Neuronal stem cell (in vitro differentiated cells): Measurements from ENCODE around the gene PLK2.

ENCODE experiments used
- DNase-seq: peaks from one replicate; pipeline ENCODE4 v3.0.0-alpha.2; 2013; ENCODE audit warnings: low spot score
- H2AFZ ChIP-seq: one replicate; pipeline ENCODE4 v1.6.1; 2013; ENCODE audit warnings: mild to moderate bottlenecking, low read length, inconsistent platforms
- H2AK5ac ChIP-seq: 2 replicates; pipeline ENCODE4 v1.6.1; 2013; ENCODE audit warnings: low read depth, mild to moderate bottlenecking, inconsistent platforms, low read length, moderate library complexity, mixed read lengths
- H2BK120ac ChIP-seq: 2 replicates; pipeline ENCODE4 v1.6.1; 2013; ENCODE audit warnings: low read depth, mild to moderate bottlenecking, inconsistent platforms, low read length, moderate library complexity, mixed read lengths
- H2BK12ac ChIP-seq: one replicate; pipeline ENCODE4 v1.6.1; 2013; ENCODE audit warnings: low read length, inconsistent platforms
- H2BK15ac ChIP-seq: 2 replicates; pipeline ENCODE4 v1.6.1; 2013; ENCODE audit warnings: mild to moderate bottlenecking, low read length, inconsistent platforms, mixed read lengths
- H2BK5ac ChIP-seq: one replicate; pipeline ENCODE4 v1.6.1; 2013; ENCODE audit warnings: inconsistent platforms, mild to moderate bottlenecking, low read length, moderate library complexity
- H3K14ac ChIP-seq: one replicate; pipeline ENCODE4 v1.6.1; 2013; ENCODE audit warnings: low read length, inconsistent platforms
- H3K18ac ChIP-seq: 2 replicates; pipeline ENCODE4 v1.6.1; 2013; ENCODE audit warnings: low read length, inconsistent platforms
- H3K23ac ChIP-seq: 2 replicates; pipeline ENCODE4 v1.6.1; 2013; ENCODE audit warnings: low read depth, mild to moderate bottlenecking, mixed read lengths, low read length, inconsistent platforms; ENCODE audit not compliant: poor library complexity
- H3K27ac ChIP-seq: replicated peaks from 3 replicates; pipeline ENCODE4 v1.5.1; 2013; ENCODE audit warnings: low read length, inconsistent platforms
- H3K27me3 ChIP-seq, 3 experiments: 2 replicates each; pipeline ENCODE4 v1.6.1; 2013; ENCODE audit warnings: low read length in 3 of 3, mild to moderate bottlenecking in 2 of 3, inconsistent platforms in 1 of 3, low read depth in 1 of 3, mixed read lengths in 1 of 3, moderate library complexity in 1 of 3; ENCODE audit not compliant: control insufficient read depth in 3 of 3, insufficient read depth in 3 of 3
- H3K36me3 ChIP-seq, 2 donors: replicated peaks in 1 of 2; 2 replicates each; pipeline ENCODE4 v1.6.1; 2013; ENCODE audit warnings: low read length in 2 of 2; ENCODE audit not compliant: control insufficient read depth in 2 of 2, insufficient read depth in 2 of 2
- H3K4ac ChIP-seq: 2 replicates; pipeline ENCODE4 v1.6.1; 2013; ENCODE audit warnings: inconsistent platforms, mild to moderate bottlenecking, low read length, moderate library complexity
- H3K4me1 ChIP-seq, 2 donors: 1 replicate in 1 of 2; 2 replicates in 1 of 2; pipeline ENCODE4 v1.6.1; 2013; ENCODE audit warnings: low read length in 2 of 2, low read depth in 1 of 2; ENCODE audit not compliant: control insufficient read depth in 2 of 2, insufficient read depth in 1 of 2
- H3K4me2 ChIP-seq: one replicate; pipeline ENCODE4 v1.6.1; 2013; ENCODE audit warnings: mild to moderate bottlenecking, low read length, inconsistent platforms; ENCODE audit not compliant: insufficient read depth, poor library complexity, severe bottlenecking
- H3K4me3 ChIP-seq, 2 donors: 2 replicates each; pipeline ENCODE4 v1.5.1; 2013; ENCODE audit warnings: low read length in 2 of 2, mild to moderate bottlenecking in 2 of 2, inconsistent platforms in 1 of 2, moderate library complexity in 1 of 2
- H3K79me1 ChIP-seq: one replicate; pipeline ENCODE4 v1.6.1; 2013; ENCODE audit warnings: low read depth, mild to moderate bottlenecking, inconsistent platforms, low read length, moderate library complexity
- H3K9ac ChIP-seq: one replicate; pipeline ENCODE4 v1.6.1; 2013; ENCODE audit warnings: mild to moderate bottlenecking, low read depth, low read length, inconsistent platforms; ENCODE audit not compliant: poor library complexity
- H3K9me3 ChIP-seq, 2 donors: replicated peaks in 1 of 2; 2 replicates each; pipeline versions ENCODE3 to v1.6.1; 2013; ENCODE audit warnings: low read length in 2 of 2, mild to moderate bottlenecking in 2 of 2, inconsistent platforms in 1 of 2, low read depth in 1 of 2, mixed read lengths in 1 of 2, moderate library complexity in 1 of 2; ENCODE audit not compliant: control insufficient read depth in 2 of 2, insufficient read depth in 1 of 2
- H4K8ac ChIP-seq: one replicate; pipeline ENCODE4 v1.6.1; 2013; ENCODE audit warnings: low read depth, mild to moderate bottlenecking, inconsistent platforms, low read length, moderate library complexity
- H4K91ac ChIP-seq: one replicate; pipeline ENCODE4 v1.6.1; 2013; ENCODE audit warnings: low read length, low read depth, mild to moderate bottlenecking, inconsistent platforms; ENCODE audit not compliant: poor library complexity
- WGBS, 2 donors: extraction: QIAGEN DNeasy Blood & Tissue Kit; methylation state at CpG; one replicate each; pipeline ENCODE4 v1.1.7; 2013; ENCODE audit warnings: missing lambda C conversion rate in 2 of 2, mixed read lengths in 1 of 2; ENCODE audit not compliant: insufficient read length in 2 of 2, insufficient replicate concordance in 1 of 2; ENCODE audit errors: extremely low coverage in 2 of 2; 5-methylcytosine and 5-hydroxymethylcytosine counted together

PLK2 gene

GRCh38 chr5:58504766-58505165, 44.9 kb upstream of the PLK2 start:
- Histone ChIP-seq H3K79me1 (no peaks in the 10 kb centered on the region), H2BK5ac (no peak overlapping the region), H3K14ac (no peak overlapping the region), H3K9ac (no peak overlapping the region), H3K36me3 (no peaks in the 10 kb centered on the region), H2AFZ (no peak overlapping the region), H3K4me2 (no peak overlapping the region), H2AK5ac (no peak overlapping the region), H3K27ac (no peak overlapping the region), H3K9me3 (no peaks in the 10 kb centered on the region), H3K4me3 (no peak overlapping the region), H3K27me3 (no peaks in the 10 kb centered on the region), H2BK15ac (no peak overlapping the region), H3K23ac (no peak overlapping the region), H4K8ac (no peak overlapping the region), H4K91ac (no peak overlapping the region), H3K18ac (no peak overlapping the region), H2BK120ac (no peak overlapping the region), H2BK12ac (no peak overlapping the region), H3K4me1 (peaks cover 0 to 3% of the 10 kb centered on the region in 2 donors), H3K4ac (no peak overlapping the region)
- WGBS, 2 donors = no CpG with 5 or more reads among the region's 3 CpGs
- no peak for DNase-seq

- Histone ChIP-seq H2AK5ac (no peak overlapping the region), H2BK5ac (no peak overlapping the region), H4K8ac (no peak overlapping the region), H3K27me3 (no peaks in the 10 kb centered on the region), H3K4me1 (peaks cover 0 to 3% of the 10 kb centered on the region in 2 donors), H4K91ac (no peak overlapping the region), H2BK12ac (no peak overlapping the region), H2AFZ (no peak overlapping the region), H3K36me3 (no peaks in the 10 kb centered on the region), H2BK15ac (no peak overlapping the region), H3K18ac (no peak overlapping the region), H3K14ac (no peak overlapping the region), H3K4me3 (no peak overlapping the region), H2BK120ac (no peak overlapping the region), H3K9me3 (no peaks in the 10 kb centered on the region), H3K23ac (no peak overlapping the region), H3K9ac (no peak overlapping the region), H3K4ac (no peak overlapping the region), H3K27ac (no peak overlapping the region), H3K4me2 (no peak overlapping the region), H3K79me1 (no peaks in the 10 kb centered on the region)
- DNase-seq = no peak
- no CpG with 5 or more reads among the region's 3 CpGs for WGBS, 2 donors
Measured at GRCh38 chr5:58503390-58504046, 43.6 kb upstream of the PLK2 start.

- Histone ChIP-seq H3K23ac (no peak overlapping the region), H2BK5ac (no peak overlapping the region), H4K8ac (no peak overlapping the region), H3K4me1 (peaks cover 0 to 3% of the 10 kb centered on the region in 2 donors), H4K91ac (no peak overlapping the region), H3K9ac (no peak overlapping the region), H3K36me3 (no peaks in the 10 kb centered on the region), H2BK120ac (no peak overlapping the region), H3K4me3 (no peak overlapping the region), H2AFZ (no peak overlapping the region), H3K18ac (no peak overlapping the region), H3K4me2 (no peak overlapping the region), H2AK5ac (no peak overlapping the region), H3K9me3 (no peaks in the 10 kb centered on the region), H2BK15ac (no peak overlapping the region), H2BK12ac (no peak overlapping the region), H3K14ac (no peak overlapping the region), H3K27ac (no peak overlapping the region), H3K4ac (no peak overlapping the region), H3K27me3 (no peaks in the 10 kb centered on the region), H3K79me1 (no peaks in the 10 kb centered on the region)
- peak; percentile 12 for DNase-seq
- no CpG with 5 or more reads among the region's 2 CpGs for WGBS, 2 donors
Measured at GRCh38 chr5:58501778-58502417, 42.0 kb upstream of the PLK2 start.

GRCh38 chr5:58499941-58500340, 40.1 kb upstream of the PLK2 start:
- no peaks in the 10 kb centered on the region for H3K79me1 ChIP-seq
- H2BK15ac ChIP-seq = no peak overlapping the region
- H3K4me2 ChIP-seq = no peak overlapping the region
- H3K14ac ChIP-seq = no peak overlapping the region
- H3K4ac ChIP-seq = no peak overlapping the region
- H4K91ac ChIP-seq = no peak overlapping the region
- WGBS, 2 donors = no CpG with 5 or more reads among the region's 2 CpGs
- H3K23ac ChIP-seq = no peak overlapping the region
- H3K4me1 ChIP-seq = peaks cover 0 to 3% of the 10 kb centered on the region in 2 donors
- no peak overlapping the region for H2BK5ac ChIP-seq
- no peaks in the 10 kb centered on the region for H3K9me3 ChIP-seq
- H2AK5ac ChIP-seq = no peak overlapping the region
- H3K27ac ChIP-seq = no peak overlapping the region
- no peaks in the 10 kb centered on the region for H3K27me3 ChIP-seq
- H3K18ac ChIP-seq = no peak overlapping the region
- no peak overlapping the region for H4K8ac ChIP-seq
- no peak overlapping the region for H3K9ac ChIP-seq
- no peak overlapping the region for H2BK120ac ChIP-seq
- no peak overlapping the region for H2AFZ ChIP-seq
- no peak overlapping the region for H2BK12ac ChIP-seq
- H3K36me3 ChIP-seq = no peaks in the 10 kb centered on the region
- no peak overlapping the region for H3K4me3 ChIP-seq
- DNase-seq = no peak
